ENCODE data around the gene F12. TPM values are rescaled to one million over a fixed set of nuclear protein-coding genes. Genes with fewer than 3 reads are reported as not detected.
A peak's percentile ranks its signal among the peaks of the same experiment; 100 is the strongest.

The F12 gene
- total and polyA plus RNA-seq, 2 donors (not counting 3 experiments of a cell fraction or from before 2014, with no cell fraction given): 1.00 to 1.4 TPM

GRCh38 chr5:177362610-177363507 lies 46.5 kb downstream of the F12 start:
- peak; percentile 77 for FAIRE-seq
- Histone ChIP-seq H2AFZ (ENCODE audit: low read depth, low read length) (peak overlapping the region; percentile 89), H3K27me3 (ENCODE audit: control insufficient read depth in 2 of 2, insufficient read depth in 2 of 2, low read length in 2 of 2) (no peaks in the 10 kb centered on the region), H3K9me3 (replicated peaks; ENCODE audit: control insufficient read depth, insufficient read depth, low read length) (no peaks in the 10 kb centered on the region), H3K9ac (replicated peaks; ENCODE audit: extremely low read depth, insufficient read depth, low read length) (no peak overlapping the region), H3K36me3 (ENCODE audit: control insufficient read depth in 2 of 2, extremely low read depth in 1 of 2, insufficient read depth in 2 of 2, low read length in 2 of 2) (no peaks in the 10 kb centered on the region), H3K9me1 (replicated peaks; ENCODE audit: control insufficient read depth, extremely low read depth, insufficient read depth, low read length) (no peaks in the 10 kb centered on the region), H3K4me1 (ENCODE audit: control insufficient read depth, extremely low read depth, insufficient read depth, low read length) (peaks cover 25% of the 10 kb centered on the region), H3K4me2 (ENCODE audit: insufficient read depth, low read length) (peak overlapping the region; percentile 57), H3K79me2 (ENCODE audit: control insufficient read depth, insufficient read depth, low read length) (no peaks in the 10 kb centered on the region), H4K20me1 (replicated peaks; ENCODE audit: control insufficient read depth, extremely low read depth, insufficient read depth, low read length) (no peaks in the 10 kb centered on the region), H3K4me3 (replicated peaks in 1 of 3; ENCODE audit: insufficient read depth in 1 of 3, low read depth in 1 of 3, low read length in 3 of 3) (peak overlapping the region in 2 of 3 experiments; percentile 17 to 24), H3K27ac (ENCODE audit: insufficient read depth, low read depth, low read length) (no peak overlapping the region)
- dilution Hi-C loops (cut with MboI; ENCODE audit: extremely low pct_ligation_motif_present, low sequenced_read_pairs) (loop anchor here (5.0 kb wide), 1 partner anchor 41 kb away; no protein-coding TSS in a partner anchor), intact Hi-C loops (cut with micrococcal nuclease) (no loop called here)
- CTCF ChIA-PET: interaction anchor here (1.0 to 1.8 kb wide), 2 partner anchors 11 to 27 kb away, joined by 3 to 9 read pairs; partner anchors contain the start of gene LMAN2
- DNase-seq (ENCODE audit: low read depth, low spot score): peak; percentile 53
- no TSS peak for BruUV-seq (replicated peaks)
- TF ChIP-seq EZH2 (IDR thresholded peaks at IDR 0.05; ENCODE audit: borderline replicate concordance, low read depth, low read length, severe bottlenecking): no peak
- TF ChIP-seq JUN (IDR thresholded peaks at IDR 0.05; ENCODE audit: borderline replicate concordance, insufficient read depth, insufficient read length, low read depth): no peak
- TF ChIP-seq CTCF (IDR thresholded peaks at IDR 0.05; ENCODE audit: extremely low read depth in 1 of 2, insufficient read depth in 1 of 2, low read depth in 1 of 2, low read length in 2 of 2): no peak
- no peak for TF ChIP-seq POLR2A (IDR thresholded peaks at IDR 0.05; ENCODE audit: low read depth, low read length)
- no peak for TF ChIP-seq GATA2 (IDR thresholded peaks at IDR 0.05; ENCODE audit: insufficient read depth, insufficient read length, low read depth, low read length)
- TF ChIP-seq MYC (IDR thresholded peaks at IDR 0.05; ENCODE audit: low read depth, low read length): no peak
- TF ChIP-seq MAX (IDR thresholded peaks at IDR 0.05; ENCODE audit: insufficient read depth, insufficient read length): no peak
- TF ChIP-seq POLR2AphosphoS5 (IDR thresholded peaks at IDR 0.05; ENCODE audit: insufficient read depth, low read depth, low read length): no peak
- no peak for TF ChIP-seq FOS (IDR thresholded peaks at IDR 0.05; ENCODE audit: borderline replicate concordance, insufficient read depth, low read length)
- POLR2A ChIA-PET: no interaction called here
